Measurements from ENCODE around the gene NDRG3.
A peak's percentile ranks its signal among the peaks of the same experiment; 100 is the strongest.

Gene NDRG3

DNA sequence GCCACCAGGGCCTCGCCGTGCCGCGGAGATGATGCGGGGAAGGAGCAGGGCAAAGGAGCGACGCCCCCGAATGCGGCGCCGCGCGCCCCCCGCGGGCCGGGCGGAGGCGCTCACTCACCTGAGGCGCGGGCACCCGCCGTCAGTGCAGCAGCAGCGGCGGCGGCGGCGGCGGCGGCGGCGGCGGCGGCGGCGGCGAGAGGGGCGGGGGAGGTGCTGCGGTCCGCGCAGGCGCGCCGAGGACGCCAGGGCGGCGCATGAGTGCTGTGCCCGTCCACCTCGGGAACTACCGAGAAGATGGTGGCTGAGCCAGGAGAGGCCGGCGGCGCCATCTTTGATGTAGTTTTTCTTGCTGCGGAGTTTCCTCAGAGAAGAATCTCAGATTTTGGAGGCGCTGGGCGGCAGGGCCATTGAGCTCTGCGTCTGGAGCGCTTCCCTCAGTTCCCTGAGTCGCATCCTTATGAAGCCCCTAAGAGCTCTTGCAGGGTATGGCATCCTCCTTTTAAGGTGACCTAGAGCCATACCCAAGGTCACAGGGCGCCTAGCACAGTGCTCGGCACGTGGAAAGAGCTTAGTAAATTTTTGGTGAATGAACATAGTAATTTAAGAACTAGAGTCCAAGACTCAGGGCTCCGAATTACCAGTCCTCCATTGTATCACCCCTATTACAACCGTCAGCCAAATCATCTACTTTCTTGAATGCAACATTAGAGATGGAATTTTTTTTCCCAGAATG is at the start of gene NDRG3:
TSS of gene NDRG3 (minus strand) at position 164 of the 733 bp plus-strand sequence. CDS start 24,355 bp downstream, outside the sequence.
- DNase-seq, result peak; percentile 95

DNA sequence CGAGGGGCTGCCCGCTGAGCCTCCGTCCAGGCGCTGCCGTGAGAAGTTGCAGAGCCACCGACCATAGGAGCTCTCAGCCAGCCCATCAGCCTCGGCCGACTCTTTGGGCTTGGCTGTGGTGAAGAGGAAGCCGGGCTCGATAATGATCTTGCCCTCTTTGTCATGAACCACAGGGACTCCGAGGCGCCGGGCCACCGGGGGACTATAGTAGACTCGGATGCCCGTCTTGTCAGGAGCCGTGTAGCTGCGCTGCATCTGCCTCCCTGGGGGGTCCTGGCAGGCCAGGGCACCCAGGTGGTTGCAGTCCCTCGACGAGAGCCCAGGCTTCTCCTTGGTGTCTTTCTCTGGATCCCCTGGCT is 48.2 kb upstream of the NDRG3 start:
- no peak for DNase-seq

DNA sequence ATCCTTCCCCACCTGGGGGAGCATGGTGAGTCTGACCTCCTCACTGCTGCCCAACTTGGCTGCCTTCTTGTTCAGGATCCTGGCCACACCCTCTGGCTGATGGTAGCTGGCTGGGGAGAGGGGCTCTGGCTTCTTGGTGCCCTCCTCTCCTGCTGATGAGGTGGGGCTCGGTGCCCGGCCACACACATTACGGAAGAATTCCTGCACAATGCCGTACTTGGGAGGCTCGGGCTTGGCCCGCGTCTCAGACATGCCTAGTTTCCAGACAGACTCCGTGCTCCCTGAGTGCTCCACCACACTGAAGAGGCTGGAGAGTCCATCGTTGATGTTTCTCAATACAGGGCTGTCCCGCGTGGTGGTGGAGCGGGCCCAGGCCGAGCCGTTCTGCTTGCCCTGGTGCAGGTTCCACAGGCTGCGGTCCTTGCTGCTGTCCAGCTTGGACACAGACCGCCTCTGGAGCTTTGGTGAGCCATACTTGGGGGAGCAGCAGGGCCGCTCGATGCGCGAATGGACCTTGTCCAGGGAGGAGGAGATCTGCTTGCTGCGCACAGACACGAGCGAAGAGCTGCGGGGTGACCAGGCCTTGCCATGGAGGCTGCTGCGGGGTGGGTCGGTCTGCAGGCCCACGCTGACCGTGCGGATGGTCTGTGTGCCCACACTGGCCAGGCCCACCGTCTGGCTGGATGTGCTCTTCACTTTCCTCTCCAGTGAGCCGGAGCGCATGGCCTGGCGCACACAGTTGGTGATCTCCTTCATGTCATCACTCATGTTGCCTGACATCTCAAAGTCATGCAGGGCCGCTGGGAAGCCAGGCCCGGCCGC is 47.6 kb upstream of the NDRG3 start:
- no peak for DNase-seq

DNA sequence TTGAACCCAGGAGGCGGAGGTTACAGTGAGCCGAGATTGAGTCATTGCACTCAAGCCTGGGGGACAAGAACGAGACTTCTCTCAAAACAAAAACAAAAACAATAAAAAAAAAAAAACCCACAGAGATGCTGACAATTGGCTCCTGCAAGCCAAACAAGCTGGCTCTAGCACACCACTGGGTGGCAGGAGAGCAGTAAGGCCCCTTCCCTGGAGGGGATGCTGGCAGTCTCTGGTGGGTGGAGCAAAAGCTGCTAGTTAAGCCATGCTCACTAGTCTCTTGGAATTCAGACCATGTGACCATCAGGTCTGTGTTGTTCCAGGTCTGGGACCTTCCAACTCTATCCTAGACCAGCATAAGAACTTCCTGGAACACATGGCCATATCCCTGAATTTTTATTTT is 46.5 kb upstream of the NDRG3 start:
- no peak for DNase-seq

DNA sequence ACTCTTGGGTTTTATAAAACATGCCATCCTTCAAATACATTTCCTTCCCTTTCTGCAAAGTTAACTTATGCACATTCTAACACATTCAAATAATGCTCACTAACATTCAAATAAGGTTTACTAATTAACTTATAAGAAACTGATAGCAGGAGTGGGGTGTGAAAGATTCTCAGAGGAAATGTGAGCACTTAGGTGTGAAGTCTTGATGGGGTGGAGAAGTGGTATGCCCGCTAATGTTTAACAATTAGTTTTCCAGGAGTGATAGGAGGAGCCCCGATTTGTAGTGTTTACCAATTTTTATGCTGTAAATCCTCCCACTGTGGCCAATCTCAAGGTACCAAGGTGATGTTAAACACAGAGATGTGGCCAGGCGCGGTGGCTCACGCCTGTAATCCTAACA is 46.0 kb upstream of the NDRG3 start:
- no peak for DNase-seq

DNA sequence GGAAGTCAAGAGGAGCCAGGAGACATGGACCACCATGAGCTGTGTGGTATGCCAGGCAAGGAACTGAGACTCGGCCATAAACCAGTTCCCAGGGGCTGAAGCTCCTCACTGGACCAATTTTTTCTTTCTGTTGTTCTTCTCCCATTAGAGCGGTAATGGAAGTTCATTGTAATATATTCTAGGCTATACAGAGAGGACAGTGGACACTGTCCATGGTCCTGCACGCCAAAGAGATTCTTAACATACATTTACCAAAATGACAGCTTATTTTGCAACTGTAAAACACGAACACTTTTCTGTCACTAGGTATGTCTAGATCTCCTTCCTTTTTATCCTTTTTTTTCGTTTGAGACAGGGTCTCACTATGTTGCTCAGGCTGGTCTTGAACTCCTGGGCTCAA is 40.8 kb upstream of the NDRG3 start:
- DNase-seq, result no peak

DNA sequence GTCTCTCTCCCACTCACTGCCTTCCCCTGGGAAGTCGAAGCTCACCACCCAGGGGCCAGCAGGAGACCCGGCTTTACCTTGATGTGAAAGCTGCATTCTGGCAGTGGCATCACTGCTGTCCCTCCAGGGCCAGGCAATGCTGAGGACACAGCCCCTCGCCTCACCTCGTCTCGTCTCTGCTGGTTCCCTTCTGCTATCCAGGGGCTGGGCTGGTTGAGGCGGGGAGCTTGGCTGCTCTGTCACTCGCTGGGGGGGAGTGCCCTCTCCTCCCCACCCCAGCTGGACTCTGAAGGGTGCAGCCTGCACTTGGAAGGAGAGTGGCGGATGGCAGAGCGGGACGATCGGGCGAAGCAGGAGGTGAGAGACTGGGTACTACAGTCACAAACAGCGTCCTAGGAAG is 40.4 kb upstream of the NDRG3 start:
- no peak for DNase-seq

DNA sequence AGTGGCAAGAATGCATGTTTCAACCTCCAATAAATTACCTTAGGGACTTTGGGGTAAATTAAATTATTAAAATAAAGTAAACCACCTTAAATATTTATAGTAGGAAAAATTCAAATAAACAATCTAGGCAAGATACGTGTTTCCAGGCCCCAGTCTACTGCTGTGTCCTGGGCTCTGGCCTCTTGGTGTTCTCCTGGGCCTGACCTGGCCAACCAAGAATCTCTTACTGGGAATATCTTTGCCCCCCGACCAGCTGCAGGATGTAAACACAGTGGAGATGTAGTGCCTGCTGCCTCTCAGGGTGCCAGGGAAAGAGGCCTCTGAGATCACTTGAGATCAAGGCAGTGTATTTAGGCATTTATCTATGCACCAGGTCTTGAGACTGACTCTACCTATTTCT is 39.4 kb upstream of the NDRG3 start:
- DNase-seq, result no peak

DNA sequence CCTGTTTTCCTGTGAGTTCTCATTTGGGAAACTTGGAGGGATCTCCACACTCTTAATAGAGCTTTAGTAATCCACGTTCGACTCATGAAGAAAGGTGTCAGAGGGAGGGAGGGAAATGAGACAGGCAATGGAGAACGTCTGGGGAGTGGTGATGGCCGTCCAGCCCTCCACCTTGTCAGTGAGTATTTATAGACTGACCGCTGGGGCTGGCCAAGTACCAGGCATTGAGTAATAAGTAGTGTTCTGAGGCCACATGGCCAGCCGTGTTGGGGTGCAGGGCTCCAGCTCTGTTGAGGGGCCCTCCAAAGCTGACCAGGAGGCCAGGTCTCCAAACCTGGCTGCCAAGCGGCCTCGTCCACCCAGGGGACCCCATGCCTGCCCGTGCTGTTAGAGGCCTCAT is 39.0 kb upstream of the NDRG3 start:
- no peak for DNase-seq

DNA sequence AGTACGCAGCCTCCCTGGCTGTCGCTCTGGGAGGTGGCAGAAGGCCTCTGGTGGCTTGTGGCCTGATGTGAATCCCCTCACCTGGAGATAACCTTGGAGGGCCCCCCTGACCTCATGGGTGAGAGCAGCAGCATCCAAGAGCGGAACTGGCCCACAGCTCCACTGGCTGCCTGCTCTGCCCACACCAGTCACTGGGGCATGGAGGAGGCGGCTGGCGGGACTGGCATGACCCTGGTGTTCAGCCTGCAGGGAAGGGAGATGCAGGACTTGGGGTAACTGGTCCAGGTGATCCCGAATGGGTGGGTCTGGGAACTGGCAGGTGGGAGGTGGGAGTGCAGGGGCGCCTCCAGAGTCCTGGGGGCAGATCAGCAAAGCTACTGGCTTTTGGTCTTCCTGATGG is 38.2 kb upstream of the NDRG3 start:
- no peak for DNase-seq

DNA sequence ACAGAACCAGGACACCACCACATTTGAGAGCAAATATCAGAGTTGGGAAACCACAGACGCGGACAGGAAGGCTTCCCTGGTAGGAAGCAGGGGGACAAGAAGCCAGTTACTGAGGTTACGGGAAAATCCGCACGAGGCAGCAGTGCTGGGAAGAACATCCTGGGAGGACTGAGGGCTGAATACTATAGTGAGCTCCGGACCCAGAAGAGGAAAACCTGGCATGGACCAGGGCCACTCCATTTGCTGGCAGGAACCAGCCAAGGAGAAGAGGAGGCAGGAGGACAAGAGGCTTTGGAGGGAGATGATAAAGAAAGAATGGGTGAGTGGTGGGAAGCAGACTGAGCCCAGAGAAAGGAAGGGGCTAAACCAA is 33.8 kb upstream of the NDRG3 start:
- no peak for DNase-seq

DNA sequence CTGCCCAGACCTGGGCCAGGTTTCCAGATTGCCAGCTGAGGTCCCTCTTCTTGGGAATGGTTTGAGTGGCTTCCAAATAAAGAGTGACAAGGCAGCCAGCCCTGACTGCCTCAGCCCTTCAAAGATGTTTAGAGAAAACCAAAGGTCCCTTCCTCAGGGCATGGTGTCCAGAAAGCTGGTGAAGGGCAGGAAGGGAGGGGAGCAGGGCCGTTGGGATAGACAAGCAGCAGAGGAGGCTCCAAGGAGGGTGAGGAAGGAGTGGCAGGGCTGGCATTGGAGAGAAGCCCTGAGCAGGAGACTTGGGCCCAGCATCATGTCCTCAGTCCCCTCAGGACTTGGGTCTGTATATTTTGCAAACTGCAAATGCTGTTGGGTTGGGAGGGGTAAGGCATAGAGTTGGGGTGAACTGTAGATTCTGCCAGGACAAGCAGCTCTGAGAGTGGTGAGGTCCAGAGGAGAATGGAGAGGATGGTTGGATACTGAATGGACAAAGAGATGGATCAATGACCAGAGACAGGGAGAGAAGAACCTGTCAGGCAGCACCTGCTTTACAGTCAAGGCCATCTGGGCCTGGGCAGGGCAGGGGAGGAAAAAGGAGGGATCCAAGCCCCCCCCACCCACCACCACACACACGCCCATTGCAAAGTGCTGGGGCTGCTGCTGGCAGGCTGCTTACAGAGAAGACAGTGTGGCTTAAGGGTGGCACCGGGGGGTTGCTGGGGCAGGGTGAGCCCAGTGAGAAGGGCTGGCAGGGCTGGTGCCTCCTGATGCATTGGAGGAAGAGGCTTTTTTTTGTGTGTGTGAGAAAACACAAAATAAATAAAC is 33.2 kb upstream of the NDRG3 start:
- DNase-seq, result no peak

DNA sequence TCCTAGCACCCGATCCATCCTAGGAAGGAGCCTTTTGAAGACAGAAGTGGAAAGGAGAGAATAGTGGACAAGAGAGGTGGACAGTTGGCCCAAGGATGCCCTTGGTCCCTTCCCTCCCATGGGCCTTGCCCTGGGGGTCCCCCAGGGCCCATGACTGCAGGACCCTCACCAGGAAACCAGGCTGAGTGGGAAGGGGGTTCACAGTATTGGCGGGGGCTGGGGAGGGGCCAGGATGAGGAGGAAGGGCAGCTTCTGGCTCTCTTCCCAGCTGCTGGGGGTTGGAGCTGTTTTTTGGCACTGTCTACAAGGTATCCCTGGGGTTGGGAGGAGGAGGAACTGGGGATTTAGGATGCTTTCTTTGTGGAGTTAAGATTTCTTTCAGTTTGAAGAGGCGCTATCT is 31.7 kb upstream of the NDRG3 start:
- no peak for DNase-seq

DNA sequence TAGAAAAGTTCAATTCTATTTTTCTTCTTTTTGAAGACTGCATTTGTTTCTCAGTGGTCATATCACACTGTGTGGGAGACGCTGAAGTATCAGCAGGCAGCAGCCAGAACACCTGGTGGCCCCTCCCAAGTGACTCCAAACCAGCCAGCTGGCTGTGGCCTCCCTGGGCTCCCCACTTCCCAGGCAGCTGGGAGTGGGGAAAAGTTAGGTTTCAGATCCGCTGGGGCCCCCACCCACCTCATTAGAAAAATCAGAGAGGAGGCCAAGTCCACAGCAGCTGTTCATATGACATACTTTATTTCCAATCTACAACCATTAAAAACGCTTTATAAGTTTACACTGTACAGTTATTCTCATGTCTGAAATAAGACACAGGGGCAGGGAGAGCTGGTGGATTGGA is 31.3 kb upstream of the NDRG3 start:
- DNase-seq, result no peak

DNA sequence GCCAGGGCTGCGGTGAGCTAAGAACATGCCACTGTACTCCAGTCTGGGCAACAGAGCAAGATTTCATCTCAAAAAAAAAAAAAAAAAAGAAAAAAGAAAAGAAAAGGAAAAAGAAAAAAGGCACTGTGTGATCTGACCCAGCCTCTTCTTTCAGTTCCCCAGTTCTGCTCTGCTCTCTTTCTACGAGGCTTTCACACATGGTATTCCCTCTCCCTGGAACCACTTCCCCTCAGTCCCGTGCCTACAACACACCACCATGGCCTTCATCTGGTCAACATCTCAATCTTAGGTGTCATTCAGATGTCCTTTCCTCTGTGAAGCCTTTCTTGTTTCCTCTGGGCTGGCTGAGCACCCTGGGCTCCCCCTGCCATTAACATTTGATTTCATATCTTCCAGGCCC is 29.9 kb upstream of the NDRG3 start:
- no peak for DNase-seq

DNA sequence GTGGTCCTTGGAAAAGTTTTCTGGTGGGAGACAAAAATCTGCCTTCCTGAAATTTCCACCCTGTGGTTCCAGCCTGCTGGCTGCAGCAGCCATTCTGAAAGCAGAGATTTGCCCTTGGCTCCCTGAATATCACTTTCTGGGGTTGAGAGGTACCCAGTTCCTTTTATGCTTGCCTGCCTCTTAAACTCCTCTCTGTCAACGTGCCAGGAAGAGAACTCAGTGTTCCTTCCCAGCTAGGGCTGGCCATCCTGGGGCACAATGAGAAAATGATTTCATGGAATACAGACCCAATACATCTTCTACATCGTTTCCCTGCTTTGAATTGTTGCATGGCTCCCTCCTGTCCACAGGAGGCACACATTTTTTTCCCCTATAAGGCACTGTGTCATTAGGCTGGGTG is 29.3 kb upstream of the NDRG3 start:
- no peak for DNase-seq

DNA sequence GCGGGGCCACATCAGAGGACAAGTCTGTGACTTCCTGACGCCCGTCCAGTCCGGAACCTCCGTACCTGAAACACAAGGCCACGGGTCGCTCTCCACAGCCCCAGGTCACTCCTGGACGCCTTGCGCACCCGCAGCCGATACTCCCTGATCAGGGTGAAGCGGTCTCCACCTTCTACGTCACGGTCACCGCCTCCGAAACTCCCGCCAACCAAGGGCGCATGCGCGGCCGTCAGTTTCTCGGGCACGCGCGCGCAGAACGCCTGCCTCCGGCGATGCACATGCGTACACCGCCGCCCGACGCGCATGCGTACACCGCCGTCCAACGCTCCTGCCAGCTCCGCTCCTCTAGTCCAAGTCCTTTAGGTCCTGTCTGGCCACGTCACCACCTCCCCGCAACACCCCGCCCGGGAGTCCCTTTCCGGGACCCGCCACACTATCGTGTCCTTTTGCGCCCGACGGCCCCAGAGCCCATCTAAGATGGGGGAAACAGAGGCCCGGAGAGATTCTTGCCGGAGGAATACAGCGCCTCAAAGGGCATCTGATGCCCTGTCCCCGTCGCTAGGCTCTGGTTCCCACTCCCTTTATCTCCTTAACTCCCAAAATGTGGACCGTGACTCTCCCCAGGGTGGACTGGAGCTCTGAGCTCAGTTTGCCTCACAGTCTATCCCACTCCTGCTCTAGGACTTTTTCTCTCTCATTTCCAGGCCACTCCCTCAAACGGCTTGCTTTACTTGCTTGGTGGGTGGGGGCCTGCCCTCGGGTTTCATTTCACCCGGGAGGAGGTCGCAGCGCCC is 27.9 kb upstream of the NDRG3 start, which contains the start of gene DSN1:
TSS of gene DSN1 (minus strand) at position 167 of the 794 bp plus-strand sequence. CDS start 2,305 bp downstream, outside the sequence.
- DNase-seq, result peak; percentile 98

DNA sequence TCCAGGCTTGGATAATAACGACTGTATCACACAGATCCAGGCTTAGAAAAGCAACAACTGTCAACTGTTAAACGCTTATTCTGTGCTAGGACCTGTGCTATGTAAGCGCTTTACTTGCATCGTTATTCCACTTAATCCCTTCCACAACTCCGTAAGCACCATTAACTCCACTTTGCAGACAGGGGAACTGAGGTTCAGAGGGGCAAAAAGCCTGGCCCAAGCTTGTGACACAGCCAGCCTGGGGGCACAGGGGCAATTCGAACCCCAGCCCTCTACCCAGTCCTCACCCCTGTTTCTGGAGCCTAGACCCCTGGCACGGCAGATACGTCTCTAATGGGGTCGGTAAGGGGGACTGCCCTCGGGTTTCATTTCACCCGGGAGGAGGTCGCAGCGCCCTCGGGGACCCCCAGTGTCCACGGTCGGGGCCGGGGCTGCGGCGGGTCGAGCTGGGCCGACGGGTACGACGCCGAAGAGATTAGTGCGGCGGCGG is 27.3 kb upstream of the NDRG3 start:
- DNase-seq, result no peak

DNA sequence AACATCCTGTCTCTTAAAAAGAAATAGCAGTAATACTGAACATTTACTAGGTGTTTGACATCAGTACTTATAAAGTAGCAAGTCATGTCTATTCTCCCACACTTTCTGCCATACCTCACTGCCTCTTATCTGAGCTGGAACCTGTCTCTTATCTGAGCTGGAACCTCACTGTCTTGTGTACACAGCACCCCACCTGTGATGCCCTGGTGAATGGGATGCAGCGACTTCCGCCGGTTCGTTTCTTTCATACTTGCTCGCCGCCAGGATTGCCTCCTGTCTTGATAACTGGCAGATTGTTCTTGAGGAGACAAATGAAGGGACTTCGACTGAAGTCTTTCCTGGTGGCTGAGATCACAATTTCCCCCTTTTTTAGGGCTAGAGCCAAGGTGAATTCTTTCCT is 24.8 kb upstream of the NDRG3 start:
- DNase-seq, result no peak

DNA sequence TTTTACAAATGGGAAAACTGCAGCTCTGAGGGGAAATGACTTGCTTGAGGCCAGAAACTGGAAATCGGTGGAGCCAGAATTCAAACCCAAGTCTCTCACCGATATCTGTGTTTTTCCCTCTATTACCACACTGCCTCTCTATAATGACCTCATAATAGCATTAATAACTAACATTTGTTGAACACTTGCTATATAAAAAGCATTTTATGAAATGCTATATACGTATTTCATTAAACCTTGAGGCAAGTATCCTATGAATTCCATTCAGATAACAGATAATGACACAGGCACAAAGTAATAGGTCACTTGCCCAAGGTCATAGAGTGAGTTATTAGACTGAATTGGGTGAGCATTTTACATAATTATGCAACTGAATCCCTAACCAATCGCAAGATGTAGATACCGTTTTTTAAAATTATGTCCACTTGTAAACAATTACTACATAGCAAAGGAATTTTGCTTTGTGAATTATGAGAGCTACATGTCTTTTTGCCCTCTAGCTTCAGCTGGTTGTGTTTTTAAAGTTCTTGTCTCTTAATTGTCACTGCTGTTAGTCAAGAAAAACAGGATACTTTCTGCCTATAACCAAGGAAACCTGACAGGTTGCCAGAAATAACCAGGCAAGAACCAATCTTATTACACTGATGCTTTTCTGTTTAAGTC is 23.0 kb upstream of the NDRG3 start:
- no peak for DNase-seq

DNA sequence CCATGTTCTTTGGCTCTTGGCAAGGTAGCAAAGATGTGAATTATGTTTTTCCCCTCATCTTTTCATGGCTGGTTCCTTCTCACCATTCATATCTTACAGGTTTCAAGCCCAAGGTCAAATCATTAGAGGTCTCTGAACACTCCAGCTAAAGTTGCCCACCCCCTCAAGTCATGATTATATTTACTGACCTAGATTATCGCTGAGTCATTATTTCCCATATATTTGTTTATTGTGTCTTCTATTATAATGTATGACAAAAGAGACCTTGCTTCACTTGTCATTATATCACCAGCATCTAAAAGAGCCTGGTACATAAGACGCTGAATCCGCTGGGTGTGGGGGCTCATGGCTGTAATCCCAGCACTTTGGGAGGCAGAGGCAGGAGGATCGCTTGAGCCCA is 15.2 kb upstream of the NDRG3 start:
- DNase-seq, result no peak

DNA sequence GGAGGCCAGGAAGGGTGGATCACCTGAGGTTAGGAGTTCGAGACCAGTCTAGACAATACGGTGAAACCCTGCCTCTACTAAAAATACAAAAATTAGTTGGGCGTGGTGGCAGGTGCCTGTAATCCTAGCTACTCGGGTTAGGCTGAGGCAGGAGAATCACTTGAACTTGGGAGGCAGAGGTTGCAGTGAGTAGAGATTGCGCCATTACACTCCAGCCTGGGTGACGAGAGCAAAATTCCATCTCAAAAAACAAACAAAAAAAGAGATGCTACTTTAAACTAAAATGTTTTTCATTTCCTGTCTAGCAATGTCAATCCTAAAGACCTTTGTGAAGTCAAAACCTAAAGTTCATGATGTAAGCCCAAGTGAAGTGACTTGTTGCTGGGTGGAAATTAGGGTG is 14.8 kb upstream of the NDRG3 start:
- no peak for DNase-seq

Measured in CD4-positive, alpha-beta T cell treated with Interleukin-21 for 1 hour (primary cell).